Measurements from ENCODE around the gene TTC3. TPM values are rescaled to one million over a fixed set of nuclear protein-coding genes. Genes with fewer than 3 reads are reported as not detected.
"Not testable (repeated sequence)": the region's sequence is repeated elsewhere in the genome, so short reads cannot be mapped to it uniquely, and the experiment has no call there.

The TTC3 gene
- total RNA-seq, 1 donor from 2014 or later, result 127 TPM

DNA sequence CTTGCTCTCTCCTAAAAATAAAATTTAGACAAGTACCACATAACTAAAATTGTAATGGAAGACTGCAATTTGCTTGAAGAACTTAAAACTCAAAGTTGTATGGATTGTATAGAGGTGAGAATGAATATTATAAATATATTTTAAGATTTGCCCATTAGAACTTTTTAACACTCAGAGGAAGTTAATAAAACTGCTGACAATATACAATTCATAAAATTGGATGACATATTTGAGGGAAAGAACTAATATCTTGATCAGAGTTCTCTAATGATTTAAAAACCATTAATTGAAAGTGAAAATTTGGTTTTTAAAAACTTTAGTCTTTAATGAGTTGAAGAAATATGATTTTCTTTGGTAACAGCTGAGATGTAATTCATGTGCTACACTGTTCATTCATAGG is 20.9 kb downstream of the TTC3 start:
- no peak for DNase-seq (ENCODE audit: low read depth in 2 of 2)

DNA sequence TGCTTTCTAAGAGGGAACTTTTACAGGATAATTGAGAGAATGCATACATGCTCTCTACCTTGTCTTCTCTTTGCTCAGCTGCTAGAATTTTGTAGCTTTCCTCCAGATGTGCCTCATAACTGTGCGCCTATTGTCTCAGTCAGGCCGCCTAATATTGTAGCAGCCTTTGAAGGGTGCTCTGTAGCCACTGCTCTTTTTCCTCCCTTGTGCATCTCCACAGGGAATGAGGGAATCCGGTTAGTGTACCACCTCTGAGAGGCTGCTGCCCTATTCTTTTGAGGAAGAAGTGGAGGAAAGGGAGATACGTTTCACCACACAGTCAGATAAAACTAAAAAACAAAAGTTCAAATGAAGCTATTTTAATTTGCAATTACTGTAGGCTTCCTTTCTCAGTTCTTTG is 22.8 kb downstream of the TTC3 start:
- no peak for DNase-seq (ENCODE audit: low read depth in 2 of 2)

DNA sequence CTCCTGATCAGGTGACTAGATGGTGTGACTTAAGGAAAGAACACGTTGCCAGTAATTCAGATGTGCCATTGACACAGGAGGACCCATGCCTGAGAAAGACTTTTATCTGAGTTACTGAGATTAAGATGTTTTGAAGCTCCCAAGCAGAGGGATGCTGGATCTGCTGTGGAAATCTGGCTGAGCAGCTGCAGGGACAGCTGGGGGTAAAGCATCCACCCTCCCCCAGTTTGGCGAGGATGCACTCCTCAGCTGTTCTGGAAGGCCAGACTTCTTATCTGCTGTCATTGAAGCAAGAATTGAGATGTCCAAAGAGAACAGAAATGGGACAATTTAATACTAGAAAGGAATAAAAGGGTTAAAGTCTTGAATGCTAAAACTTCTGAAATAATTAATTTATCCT is 25.7 kb downstream of the TTC3 start:
- DNase-seq (ENCODE audit: low read depth in 2 of 2), result no peak

DNA sequence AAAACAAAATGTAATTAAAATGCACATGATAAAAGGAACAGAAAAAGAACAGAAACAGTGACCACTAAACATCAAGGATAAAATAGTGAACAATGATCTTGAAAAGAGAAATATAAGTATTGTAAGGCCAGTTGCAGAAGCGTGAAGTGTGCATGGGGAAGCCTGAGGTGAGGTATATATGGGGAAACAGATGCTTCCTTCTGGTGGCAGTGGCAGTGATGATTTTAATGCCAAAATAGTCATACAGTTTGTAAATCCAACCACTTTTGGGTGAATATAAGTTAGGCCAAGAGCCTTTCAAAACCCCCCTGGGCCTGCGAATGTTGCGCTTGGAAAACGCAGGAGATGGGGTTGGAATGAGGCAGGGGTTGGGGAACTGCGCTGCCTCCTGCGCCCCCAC is 27.3 kb downstream of the TTC3 start:
- DNase-seq (ENCODE audit: low read depth in 2 of 2), result no peak

DNA sequence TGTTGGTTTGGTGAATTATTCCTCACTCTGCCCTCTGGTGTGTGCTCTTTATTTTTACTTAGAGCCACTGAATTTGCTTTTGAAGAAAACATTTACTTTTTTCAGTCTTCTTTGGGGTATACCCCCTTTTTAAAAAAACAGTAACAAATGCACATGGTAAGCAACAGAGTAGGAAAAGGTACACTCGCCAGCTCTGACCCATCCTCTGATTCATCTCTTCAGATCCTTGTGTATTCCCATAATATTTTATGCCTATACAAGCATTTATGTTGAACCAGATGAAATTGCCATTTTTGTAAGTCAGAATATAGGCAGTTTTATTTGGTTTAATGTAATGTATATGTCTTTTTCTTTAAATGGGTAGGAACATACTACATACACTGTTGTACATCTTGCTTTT is 28.3 kb downstream of the TTC3 start:
- DNase-seq (ENCODE audit: low read depth in 2 of 2), result no peak

DNA sequence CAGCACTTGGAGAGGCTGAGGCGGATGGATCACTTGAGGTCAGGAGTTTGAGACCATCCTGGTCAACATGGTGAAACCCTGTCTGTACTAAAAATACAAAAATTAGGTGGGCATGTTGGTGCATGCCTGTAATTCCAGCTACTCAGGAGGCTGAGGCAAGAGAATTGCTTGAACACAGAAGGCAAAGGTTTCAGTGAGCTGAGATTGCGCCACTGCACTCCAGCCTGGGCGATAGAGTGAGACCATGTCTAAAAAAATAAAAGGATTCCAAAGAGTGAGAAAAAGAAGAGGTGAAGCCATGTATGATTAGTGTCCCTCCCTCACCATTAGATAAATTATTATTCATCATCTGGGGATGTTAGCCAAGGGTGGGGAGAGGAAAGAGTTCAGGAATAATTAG is 29.7 kb downstream of the TTC3 start:
- not testable (repeated sequence) for DNase-seq (ENCODE audit: low read depth in 2 of 2)

DNA sequence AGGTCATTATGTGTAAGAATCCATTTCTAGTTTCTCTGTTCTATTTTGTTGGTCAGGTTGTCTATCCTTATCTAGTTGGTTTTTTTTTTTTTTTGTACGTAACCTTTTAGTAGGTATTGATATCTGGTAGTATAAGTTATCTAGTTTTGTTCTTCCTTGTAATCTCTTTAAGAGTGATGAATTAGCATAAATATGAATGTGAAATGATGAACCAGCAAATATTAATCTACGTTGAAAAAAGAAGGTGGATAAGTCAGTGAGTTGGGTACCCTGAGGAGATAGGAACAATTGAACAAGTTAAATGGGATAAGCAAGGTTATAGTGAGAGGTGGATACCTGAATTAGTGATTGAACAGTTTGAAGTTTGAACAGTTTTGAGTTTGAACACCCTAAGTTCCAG is 33.9 kb downstream of the TTC3 start:
- no peak for DNase-seq (ENCODE audit: low read depth in 2 of 2)

DNA sequence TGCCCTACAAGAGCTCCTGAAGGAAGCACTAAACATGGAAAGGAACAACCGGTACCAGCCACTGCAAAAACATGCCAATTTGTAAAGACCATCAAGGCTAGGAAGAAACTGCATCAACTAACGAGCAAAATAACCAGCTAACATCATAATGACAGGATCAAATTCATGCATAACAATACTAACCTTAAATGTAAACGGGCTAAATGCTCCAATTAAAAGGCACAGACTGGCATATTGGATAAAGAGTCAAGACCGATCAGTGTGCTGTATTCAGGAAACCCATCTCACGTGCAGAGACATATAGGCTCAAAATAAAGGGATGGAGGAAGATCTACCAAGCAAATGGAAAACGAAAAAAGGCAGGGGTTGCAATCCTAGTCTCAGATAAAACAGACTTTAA is 38.0 kb downstream of the TTC3 start:
- not testable (repeated sequence) for DNase-seq (ENCODE audit: low read depth in 2 of 2)

DNA sequence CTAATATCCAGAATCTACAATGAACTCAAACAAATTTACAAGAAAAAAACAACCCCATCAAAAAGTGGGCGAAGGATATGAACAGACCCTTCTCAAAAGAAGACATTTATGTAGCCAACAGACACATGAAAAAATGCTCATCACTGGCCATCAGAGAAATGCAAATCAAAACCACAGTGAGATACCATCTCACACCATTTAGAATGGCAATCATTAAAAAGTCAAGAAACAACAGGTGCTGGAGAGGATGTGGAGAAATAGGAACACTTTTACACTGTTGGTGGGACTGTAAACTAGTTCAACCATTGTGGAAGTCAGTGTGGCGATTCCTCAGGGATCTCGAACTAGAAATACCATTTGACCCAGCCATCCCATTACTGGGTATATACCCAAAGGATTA is 41.2 kb downstream of the TTC3 start:
- DNase-seq (ENCODE audit: low read depth in 2 of 2), result not testable (repeated sequence)

DNA sequence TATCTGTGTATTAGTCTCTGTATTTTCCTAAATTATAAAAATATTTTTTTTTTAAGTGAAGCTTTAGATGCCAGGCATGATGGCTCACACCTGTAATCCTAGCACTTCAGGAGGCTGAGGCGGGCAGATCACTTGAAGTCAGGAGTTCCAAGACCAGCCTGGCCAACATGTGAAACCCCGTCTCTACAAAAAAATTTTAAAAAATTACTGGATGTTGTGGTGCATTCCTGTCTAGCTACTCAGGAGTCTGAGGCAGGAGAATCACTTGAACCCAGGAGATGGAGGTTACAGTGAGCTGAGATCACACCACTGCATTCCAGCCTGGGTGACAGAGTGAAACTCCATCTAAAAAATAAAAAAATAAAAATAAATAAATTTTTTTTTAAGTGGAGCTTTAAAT is 43.4 kb downstream of the TTC3 start:
- not testable (repeated sequence) for DNase-seq (ENCODE audit: low read depth in 2 of 2)

DNA sequence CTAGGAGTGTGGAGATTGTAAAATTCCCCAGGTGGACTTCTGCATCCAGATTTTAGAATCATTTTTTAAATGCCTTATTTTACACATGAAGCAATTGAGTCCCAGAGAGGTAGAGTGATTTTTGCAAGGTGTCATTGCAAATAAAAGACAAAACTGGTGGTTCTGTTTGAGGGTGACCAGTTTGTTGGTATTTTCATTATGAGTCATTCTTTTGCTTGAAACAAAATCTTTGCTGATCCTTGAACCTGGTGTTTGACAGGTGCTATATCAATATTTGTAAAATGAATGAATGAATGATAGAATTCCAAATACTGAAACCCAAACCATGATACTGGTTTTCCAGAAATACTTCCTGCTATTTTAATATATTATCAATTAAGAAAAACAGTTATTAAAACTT is 44.1 kb downstream of the TTC3 start:
- no peak for DNase-seq (ENCODE audit: low read depth in 2 of 2)

DNA sequence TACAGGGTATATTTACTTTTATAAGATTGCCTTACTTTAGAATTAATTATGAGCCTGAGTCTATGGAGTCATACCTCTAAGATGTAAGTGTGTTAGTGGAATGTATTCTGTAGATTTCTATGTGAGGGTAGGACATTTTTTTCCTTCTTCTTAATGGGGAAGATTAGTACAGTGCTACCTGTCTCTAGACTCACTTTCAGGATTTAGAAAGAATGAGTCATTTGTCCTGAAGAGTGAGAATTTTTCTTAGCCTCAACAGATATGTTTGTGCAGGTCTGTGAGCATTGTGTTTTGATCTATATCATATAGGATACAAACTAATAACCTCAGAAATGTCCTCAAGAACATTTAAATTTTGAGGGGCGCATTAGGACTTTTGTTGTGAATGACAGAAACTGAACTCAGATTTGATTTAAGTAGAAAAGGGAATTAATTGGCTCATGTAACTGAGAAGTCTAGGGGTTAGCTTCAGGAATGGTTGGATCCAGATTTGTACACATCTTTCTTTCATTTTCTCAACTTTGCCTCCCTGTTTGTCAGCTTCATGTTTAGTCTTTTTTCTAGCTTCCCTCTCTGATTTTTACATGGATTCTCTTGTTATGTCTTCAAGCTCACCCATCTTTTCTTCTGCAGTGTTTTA is 45.3 kb downstream of the TTC3 start:
- no peak for DNase-seq (ENCODE audit: low read depth in 2 of 2)

DNA sequence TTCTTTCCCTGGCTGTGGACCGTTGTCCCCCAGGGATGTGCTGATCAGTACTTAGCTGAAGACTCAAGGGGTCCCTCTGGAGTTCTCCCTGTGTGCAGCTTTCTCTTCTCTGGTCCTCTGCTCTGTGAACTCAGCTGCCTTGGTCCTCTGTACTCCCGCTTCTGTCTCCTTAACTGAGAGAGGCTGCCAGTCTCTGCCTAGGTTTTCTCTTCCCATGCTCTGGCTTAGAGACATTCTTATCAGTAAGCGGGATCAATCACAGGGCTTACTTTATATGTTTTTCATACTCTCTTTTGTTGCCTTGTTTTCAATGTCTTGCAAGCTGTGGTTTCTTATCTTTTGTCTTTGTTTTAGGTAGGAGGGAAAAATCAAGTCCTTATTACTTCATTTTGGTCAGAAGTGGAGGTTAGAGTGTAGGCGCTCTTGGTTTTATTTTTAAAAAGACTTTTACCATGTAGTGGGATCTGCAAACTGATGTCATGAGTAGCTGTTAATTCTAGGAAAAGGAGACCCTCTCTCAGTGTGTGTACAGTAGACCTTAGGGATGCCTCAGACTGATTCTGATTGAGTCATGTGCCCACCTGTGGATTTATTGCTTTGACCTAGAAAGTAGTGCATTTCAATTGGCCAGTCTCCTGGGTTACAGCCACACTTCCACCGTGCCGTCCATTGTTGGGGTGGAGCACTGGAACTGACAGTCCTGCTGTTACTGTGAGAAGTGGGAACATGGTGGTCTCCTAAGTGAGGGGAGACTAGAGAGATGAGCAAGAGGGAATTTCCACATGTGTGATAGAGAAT is 46.6 kb downstream of the TTC3 start:
- DNase-seq (ENCODE audit: low read depth in 2 of 2), result peak in 1 of 2 donors; percentile 1

DNA sequence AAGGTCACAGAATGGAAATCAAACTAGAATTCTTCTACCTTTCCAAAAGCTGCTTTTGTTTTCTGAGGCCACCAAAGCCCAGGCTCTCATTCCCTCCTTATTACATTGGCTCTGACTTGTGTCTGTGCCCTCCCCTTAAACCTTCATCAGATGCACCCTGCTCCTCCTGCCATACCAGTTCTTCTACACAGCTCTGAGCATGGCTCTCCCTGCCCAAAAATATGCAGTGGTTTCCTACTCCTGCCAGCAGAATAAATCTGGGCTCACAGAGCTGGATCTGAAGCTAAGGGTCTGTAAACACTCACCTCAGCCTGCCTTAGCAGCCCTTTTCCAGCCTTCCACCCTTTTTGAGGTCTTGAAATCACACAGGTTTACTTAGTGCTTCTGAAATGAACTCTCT is 55.0 kb downstream of the TTC3 start:
- no peak for DNase-seq (ENCODE audit: low read depth in 2 of 2)

DNA sequence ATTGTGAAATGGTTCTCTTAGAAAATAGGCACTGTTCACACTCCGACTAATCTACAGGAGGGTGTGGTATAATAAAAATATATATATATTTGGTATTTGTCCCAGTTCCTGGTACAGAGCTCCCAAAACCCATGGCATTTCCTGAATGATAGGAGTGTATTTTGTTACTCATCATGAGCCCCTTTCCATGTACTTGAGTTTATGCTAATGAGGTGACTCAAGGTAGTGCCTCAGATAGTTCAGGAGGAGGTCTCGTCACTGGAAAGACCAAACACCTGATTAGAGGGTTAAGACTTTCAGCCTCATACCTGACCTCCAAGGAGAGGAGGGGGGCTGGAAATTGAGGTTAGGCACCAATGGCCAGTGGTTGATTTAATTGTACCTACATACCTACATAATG is 57.9 kb downstream of the TTC3 start:
- no peak for DNase-seq (ENCODE audit: low read depth in 2 of 2)

DNA sequence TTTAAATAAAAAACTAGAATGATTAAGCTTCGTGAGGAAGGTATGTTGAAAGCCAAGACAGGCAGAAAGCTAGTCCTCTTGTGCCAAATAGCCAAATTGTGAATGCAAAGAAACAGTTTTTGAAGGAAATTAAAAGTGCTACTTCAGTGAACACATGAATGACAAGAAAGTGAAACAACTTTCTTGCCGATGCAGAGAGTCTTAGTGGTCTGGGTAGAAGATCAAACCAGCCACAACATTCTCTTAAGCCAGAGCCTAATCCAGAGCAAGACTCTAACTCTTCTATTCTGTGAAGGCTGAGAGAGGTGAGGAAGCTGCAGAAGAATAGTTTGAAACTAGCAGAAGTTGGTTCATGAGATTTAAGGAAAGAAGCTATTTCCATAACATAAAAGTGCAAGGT is 63.2 kb downstream of the TTC3 start:
- no peak for DNase-seq (ENCODE audit: low read depth in 2 of 2)

DNA sequence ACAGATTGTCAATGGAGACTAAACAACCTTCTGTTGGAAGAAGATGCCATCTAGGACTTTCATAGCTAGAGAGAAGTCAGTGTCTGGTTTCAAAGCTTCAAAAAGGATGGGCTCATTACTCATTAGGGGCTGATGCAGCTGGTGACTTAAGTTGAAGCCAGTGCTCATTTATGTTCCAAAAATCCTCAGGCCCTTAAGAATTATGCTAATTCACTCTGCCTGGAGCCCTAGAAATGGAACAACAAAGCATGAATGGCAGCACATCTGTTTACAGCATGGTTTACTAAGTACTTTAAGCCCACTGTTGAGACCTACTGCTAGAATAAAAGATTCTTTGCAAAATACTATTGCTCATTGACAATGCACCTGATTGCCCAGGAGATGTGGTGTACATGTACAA is 63.7 kb downstream of the TTC3 start:
- no peak for DNase-seq (ENCODE audit: low read depth in 2 of 2)

DNA sequence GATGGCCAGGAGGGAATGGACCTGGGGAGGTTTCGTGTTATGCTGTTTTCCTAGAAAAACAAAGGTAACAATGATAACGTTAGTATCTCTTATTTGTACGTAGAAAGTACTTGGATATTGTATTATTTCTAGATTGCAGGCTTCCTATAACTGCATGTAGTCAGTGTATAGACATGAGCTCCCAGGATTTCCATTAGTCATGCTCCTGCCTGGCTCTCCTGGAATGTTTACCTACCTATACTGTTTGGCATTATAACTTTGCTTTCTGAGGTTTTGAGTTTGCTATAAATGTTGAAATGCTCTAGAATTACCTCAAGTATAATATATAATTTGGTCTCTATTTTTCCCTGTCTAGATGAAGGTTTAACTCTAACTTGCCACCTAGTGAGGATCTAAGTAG is 66.1 kb downstream of the TTC3 start:
- DNase-seq (ENCODE audit: low read depth in 2 of 2), result no peak

DNA sequence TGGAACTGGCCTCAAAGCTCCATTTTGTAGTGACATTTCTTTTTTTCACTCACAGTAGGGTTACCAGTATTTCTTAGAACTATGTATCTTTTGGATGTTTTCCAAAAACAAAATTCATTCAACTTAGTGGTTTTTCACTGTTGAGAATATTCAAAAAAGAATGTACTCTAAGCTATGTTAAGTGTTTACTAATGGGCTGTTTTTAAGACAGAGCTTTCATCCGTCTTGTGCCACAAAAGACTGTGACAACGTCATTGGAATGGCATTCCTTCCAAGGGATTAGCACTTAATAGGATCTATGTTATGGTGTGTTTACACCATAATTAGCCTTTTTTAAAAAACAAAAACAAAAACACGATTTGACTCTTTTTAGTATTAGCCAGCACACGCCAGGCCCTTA is 66.8 kb downstream of the TTC3 start:
- DNase-seq (ENCODE audit: low read depth in 2 of 2), result no peak

DNA sequence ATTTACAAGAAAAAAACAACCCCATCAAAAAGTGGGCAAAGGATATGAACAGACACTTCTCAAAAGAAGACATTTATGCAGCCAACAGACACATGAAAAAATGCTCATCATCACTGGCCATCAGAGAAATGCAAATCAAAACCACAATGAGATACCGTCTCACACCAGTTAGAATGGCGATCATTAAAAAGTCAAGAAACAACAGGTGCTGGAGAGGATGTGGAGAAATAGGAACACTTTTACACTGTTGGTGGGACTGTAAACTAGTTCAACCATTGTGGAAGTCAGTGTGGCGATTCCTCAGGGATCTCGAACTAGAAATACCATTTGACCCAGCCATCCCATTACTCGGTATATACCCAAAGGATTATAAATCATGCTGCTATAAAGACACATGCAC is 70.3 kb downstream of the TTC3 start:
- not testable (repeated sequence) for DNase-seq (ENCODE audit: low read depth in 2 of 2)

DNA sequence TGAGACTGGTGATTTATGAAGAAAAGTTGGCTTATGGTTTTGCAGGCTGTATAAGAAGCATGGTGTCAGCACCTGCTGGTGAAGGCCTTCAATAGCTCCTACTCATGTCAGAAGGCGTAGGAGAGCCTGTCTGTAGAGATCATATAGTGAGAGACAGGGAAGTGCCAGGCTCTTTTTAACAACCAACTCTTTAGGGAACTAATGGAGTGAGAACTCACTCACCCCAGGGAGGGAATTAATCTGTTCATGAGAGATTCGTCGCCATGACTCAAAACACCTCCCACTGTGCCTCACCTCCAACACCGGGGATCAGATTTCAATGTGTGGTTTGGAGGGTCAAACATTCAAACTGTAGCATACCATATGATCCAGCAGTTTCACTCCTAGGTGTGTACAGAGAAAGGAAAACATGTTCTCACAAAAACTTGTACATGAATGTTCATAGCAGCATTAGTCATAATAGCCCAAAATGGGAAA is 72.6 kb downstream of the TTC3 start:
- DNase-seq (ENCODE audit: low read depth in 2 of 2), result no peak

DNA sequence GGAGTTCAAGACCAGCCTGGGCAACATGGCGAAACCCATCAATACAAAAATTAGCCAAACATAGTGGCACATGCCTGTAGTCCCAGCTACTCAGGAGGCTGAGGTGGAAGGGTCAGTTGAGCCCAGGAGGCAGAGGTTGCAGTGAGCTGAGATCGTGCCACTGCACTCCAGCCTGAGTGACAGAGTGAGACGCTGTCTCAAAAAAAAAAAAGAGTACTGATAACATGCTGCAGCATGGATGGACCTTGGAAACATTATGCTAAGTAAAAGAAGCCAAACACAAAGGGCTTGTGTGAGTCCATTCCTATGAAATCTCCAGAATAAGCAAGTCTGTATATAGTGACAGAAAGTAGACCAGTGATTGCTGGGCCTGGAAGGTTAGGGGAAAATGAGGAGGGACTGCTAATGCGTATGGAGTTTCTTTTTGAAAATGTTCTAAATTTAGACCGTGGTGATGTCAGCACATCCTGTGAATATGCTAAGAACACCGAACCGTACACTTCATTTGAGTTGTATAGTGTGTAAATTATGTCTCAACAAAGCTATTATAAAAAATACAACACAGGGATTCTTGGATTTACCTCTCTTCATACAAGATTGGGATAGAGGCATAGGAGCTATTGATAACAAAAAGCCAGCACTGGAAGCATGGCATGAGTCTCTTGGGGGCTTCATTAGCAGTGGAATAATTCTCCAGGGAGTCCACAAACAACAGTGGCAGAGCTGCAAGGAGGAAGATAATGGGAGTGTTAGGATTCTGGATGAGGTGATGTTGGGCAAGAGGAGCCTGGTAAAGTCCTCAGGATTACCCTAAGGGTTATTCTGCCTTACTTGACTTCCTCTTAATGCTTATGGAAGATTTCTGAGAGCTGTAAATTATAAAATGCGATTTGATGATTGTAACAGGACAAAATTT is 73.5 kb downstream of the TTC3 start:
- peak; percentile 3 to 14 for DNase-seq (ENCODE audit: low read depth in 2 of 2)

Measured in lung microvascular endothelial cell (primary cell).